ENCODE results near the gene UAP1L1.

UAP1L1 gene

GRCh38 chr9:137079401-137079787 is 2.1 kb downstream of the UAP1L1 start:
- H3K36me3 ChIP-seq = no peaks in the 10 kb centered on the region
- H3K4me1 ChIP-seq (ENCODE audit: control insufficient read depth in 1 of 2, insufficient read depth in 1 of 2, low read depth in 1 of 2, low read length in 1 of 2) = peaks cover 18% of the 10 kb centered on the region in 2 experiments
- no peak overlapping the region for H3K27ac ChIP-seq
- TF ChIP-seq CTCF (IDR thresholded peaks at IDR 0.05) = no peak
- H3K4me3 ChIP-seq (ENCODE audit: low read depth in 1 of 2, low read length in 1 of 2) = no peak overlapping the region
- H3K9me3 ChIP-seq = no peaks in the 10 kb centered on the region
- peaks cover 60% of the 10 kb centered on the region for H3K27me3 ChIP-seq

- Histone ChIP-seq H3K4me1 (ENCODE audit: control insufficient read depth in 1 of 2, insufficient read depth in 1 of 2, low read depth in 1 of 2, low read length in 1 of 2) (peaks cover 13 to 20% of the 10 kb centered on the region in 2 experiments), H3K36me3 (no peaks in the 10 kb centered on the region)
Observed at GRCh38 chr9:137080260-137081122, 3.2 kb downstream of the UAP1L1 start.

GRCh38 chr9:137082222-137082924 is 5.1 kb downstream of the UAP1L1 start:
- H3K27ac ChIP-seq = no peak overlapping the region
- no peak for TF ChIP-seq CTCF (IDR thresholded peaks at IDR 0.05)
- peaks cover 19 to 28% of the 10 kb centered on the region in 2 experiments for H3K4me1 ChIP-seq (ENCODE audit: control insufficient read depth in 1 of 2, insufficient read depth in 1 of 2, low read depth in 1 of 2, low read length in 1 of 2)
- no peaks in the 10 kb centered on the region for H3K9me3 ChIP-seq
- H3K27me3 ChIP-seq = peaks cover 34% of the 10 kb centered on the region
- no peaks in the 10 kb centered on the region for H3K36me3 ChIP-seq
- H3K4me3 ChIP-seq (ENCODE audit: low read depth in 1 of 2, low read length in 1 of 2) = no peak overlapping the region

More at GRCh38 chr9:137080260-137081122, 3.2 kb downstream of the UAP1L1 start:
- H3K27ac ChIP-seq = no peak overlapping the region
- H3K4me3 ChIP-seq (ENCODE audit: low read depth in 1 of 2, low read length in 1 of 2) = no peak overlapping the region
- H3K27me3 ChIP-seq = peaks cover 49% of the 10 kb centered on the region
- TF ChIP-seq CTCF (IDR thresholded peaks at IDR 0.05) = no peak
- H3K9me3 ChIP-seq = no peaks in the 10 kb centered on the region

- Histone ChIP-seq H3K4me1 (ENCODE audit: control insufficient read depth in 1 of 2, insufficient read depth in 1 of 2, low read depth in 1 of 2, low read length in 1 of 2) (peaks cover 24 to 28% of the 10 kb centered on the region in 2 experiments), H3K9me3 (no peaks in the 10 kb centered on the region), H3K27ac (no peak overlapping the region), H3K36me3 (no peaks in the 10 kb centered on the region), H3K4me3 (ENCODE audit: low read depth in 1 of 2, low read length in 1 of 2) (no peak overlapping the region), H3K27me3 (peaks cover 29% of the 10 kb centered on the region)
- no peak for TF ChIP-seq CTCF (IDR thresholded peaks at IDR 0.05)
Observed at GRCh38 chr9:137082925-137083290, 5.6 kb downstream of the UAP1L1 start.

GRCh38 chr9:137083394-137084004 is 6.2 kb downstream of the UAP1L1 start:
- peaks cover 25 to 27% of the 10 kb centered on the region in 2 experiments for H3K4me1 ChIP-seq (ENCODE audit: control insufficient read depth in 1 of 2, insufficient read depth in 1 of 2, low read depth in 1 of 2, low read length in 1 of 2)
- peaks cover 23% of the 10 kb centered on the region for H3K27me3 ChIP-seq
- no peaks in the 10 kb centered on the region for H3K36me3 ChIP-seq
- no peak overlapping the region for H3K4me3 ChIP-seq (ENCODE audit: low read depth in 1 of 2, low read length in 1 of 2)
- H3K9me3 ChIP-seq = no peaks in the 10 kb centered on the region
- no peak for TF ChIP-seq CTCF (IDR thresholded peaks at IDR 0.05)
- no peak overlapping the region for H3K27ac ChIP-seq

All from neutrophil (primary cell).